WERI-Rb-1 (cell line): ENCODE results near the gene ZNF672.

Experiments used
- DNase-seq: peaks from one replicate; pipeline ENCODE4 v3.0.0-alpha.2; 2020
- H3K27ac ChIP-seq: fragments of 250-450 bp; sonication (Bioruptor Pico); 2 replicates; pipeline ENCODE4 v1.5.1; 2020; ENCODE audit warnings: mild to moderate bottlenecking, moderate library complexity
- H3K27me3 ChIP-seq: fragments of 250-450 bp; sonication (Bioruptor Pico); 2 replicates; pipeline ENCODE4 v1.5.1; 2021; ENCODE audit warnings: mild to moderate bottlenecking, low read depth, moderate library complexity; ENCODE audit not compliant: insufficient read depth, severe bottlenecking
- H3K36me3 ChIP-seq: fragments of 250-450 bp; sonication (Bioruptor Pico); 2 replicates; pipeline ENCODE4 v1.5.1; 2020; ENCODE audit warnings: mild to moderate bottlenecking, moderate library complexity
- H3K4me3 ChIP-seq: 2 replicates; pipeline ENCODE4 v1.5.1; 2011; ENCODE audit warnings: low read depth, mild to moderate bottlenecking, control low read depth, low read length
- H3K9me3 ChIP-seq: fragments of 250-450 bp; sonication (Bioruptor Pico); 2 replicates; pipeline ENCODE4 v1.5.1; 2021; ENCODE audit warnings: mild to moderate bottlenecking, moderate library complexity; ENCODE audit not compliant: severe bottlenecking
- TF ChIP-seq, protein P1 (sequence below): IDR thresholded peaks from 2 replicates; pipeline ENCODE4 v1.5.1; 2011; ENCODE audit warnings: low read depth, mild to moderate bottlenecking, control low read depth, inconsistent platforms, low read length

The ZNF672 gene

GRCh38 chr1:248860007-248860406 is 22.0 kb downstream of the ZNF672 start:
- no peak overlapping the region for H3K4me3 ChIP-seq
- DNase-seq: no peak
- no peak overlapping the region for H3K27ac ChIP-seq
- no peaks in the 10 kb centered on the region for H3K9me3 ChIP-seq
- TF ChIP-seq, protein P1, sequence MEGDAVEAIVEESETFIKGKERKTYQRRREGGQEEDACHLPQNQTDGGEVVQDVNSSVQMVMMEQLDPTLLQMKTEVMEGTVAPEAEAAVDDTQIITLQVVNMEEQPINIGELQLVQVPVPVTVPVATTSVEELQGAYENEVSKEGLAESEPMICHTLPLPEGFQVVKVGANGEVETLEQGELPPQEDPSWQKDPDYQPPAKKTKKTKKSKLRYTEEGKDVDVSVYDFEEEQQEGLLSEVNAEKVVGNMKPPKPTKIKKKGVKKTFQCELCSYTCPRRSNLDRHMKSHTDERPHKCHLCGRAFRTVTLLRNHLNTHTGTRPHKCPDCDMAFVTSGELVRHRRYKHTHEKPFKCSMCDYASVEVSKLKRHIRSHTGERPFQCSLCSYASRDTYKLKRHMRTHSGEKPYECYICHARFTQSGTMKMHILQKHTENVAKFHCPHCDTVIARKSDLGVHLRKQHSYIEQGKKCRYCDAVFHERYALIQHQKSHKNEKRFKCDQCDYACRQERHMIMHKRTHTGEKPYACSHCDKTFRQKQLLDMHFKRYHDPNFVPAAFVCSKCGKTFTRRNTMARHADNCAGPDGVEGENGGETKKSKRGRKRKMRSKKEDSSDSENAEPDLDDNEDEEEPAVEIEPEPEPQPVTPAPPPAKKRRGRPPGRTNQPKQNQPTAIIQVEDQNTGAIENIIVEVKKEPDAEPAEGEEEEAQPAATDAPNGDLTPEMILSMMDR: no peak
- no peaks in the 10 kb centered on the region for H3K27me3 ChIP-seq
- H3K36me3 ChIP-seq: peaks cover 11% of the 10 kb centered on the region

- H3K27ac ChIP-seq: no peak overlapping the region
- H3K4me3 ChIP-seq: no peak overlapping the region
- DNase-seq: no peak
- H3K27me3 ChIP-seq: no peaks in the 10 kb centered on the region
- H3K9me3 ChIP-seq: no peaks in the 10 kb centered on the region
- no peaks in the 10 kb centered on the region; the same call in 1 of the 2 replicates for H3K36me3 ChIP-seq
- TF ChIP-seq, protein P1: no peak
Observed at GRCh38 chr1:248861616-248862015, 23.6 kb downstream of the ZNF672 start.

- no peaks in the 10 kb centered on the region for H3K36me3 ChIP-seq
- no peaks in the 10 kb centered on the region for H3K27me3 ChIP-seq
- DNase-seq: no peak
- H3K9me3 ChIP-seq: no peaks in the 10 kb centered on the region
- H3K27ac ChIP-seq: 0 out of 2 replicates have a peak overlapping the region, but pooled peaks have one; percentile 51
- TF ChIP-seq, protein P1: no peak
- peak overlapping the region; percentile 62 for H3K4me3 ChIP-seq
Observed at GRCh38 chr1:248862695-248862997, 24.6 kb downstream of the ZNF672 start.

DNA sequence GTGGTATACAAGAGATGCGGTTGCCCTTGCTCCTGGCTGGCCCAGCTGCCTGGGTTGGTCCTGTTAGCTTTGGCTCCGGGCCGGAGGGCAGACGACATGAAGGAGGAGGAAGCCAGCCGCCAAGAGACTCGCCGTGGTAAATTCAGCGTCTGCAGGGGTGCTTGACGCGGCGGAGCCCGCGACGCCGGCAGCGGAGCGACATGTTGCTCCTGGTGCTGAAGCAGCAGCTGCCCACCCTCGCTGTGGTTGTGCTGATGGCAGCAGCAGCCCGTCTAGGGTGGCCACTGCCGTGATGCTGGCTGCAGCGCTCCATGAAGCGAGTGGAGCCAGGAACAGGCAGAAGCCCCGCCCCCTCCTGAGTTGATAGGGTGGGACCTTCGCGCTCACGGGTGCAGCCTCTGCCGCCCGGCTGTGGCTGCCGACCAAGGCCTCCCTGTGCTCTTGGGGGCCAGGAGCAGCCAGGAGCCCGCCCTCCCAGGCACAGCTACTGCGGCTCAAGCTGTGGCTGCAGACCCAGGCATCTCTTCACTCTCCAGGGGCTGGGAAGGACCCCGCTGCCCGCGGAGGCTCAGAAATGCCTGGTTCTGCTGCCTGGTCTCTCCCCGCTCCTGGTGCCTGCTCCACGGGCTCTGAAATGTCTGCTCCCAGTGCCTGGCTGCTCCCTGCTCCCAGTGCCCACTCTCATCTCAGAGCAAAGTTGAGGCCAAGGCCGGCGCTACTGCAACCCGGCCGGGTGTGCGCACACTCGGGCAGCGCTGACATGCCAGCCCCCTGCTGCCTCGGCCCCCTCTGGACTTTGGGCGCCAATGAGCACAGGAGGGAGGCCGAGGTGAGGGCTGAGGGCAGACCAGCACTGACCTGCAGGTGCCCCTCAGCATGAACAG is 25.2 kb downstream of the ZNF672 start:
- TF ChIP-seq, protein P1: no peak
- peak; percentile 96 for DNase-seq

DNA sequence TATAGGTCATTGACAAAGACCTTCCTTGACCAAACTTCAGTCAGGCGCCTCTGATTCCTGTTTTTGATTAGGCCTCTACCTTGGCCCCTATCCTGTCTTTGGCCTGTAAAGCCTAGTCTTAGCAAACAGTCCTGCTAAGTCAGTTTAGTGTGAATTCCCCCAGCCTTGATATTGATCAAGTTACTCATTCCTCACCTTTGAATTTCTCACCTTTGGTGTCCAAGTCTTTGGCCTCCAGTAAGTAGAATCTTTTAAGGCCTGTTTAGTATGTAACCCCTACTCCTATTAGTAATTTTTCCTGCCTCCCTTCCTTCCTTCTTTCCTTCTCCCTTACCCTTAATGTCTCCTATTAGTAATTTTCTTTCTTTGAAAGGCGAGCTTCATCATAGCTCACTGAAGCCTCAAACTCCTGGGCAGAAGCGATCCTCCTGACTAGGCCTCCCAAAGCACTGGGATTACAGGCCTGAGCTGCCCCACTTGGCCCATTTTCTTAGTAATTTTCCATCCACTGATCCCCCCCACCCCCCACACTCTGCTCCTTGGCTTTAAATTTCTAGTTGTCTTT is 33.9 kb downstream of the ZNF672 start:
- H3K9me3 ChIP-seq: no peaks in the 10 kb centered on the region
- TF ChIP-seq, protein P1: no peak
- no peaks in the 10 kb centered on the region for H3K27me3 ChIP-seq
- H3K27ac ChIP-seq: peak overlapping the region; percentile 87
- no peaks in the 10 kb centered on the region for H3K36me3 ChIP-seq
- DNase-seq: peak; percentile 23
- peak overlapping the region; percentile 78 for H3K4me3 ChIP-seq

More for the DNA sequence above, 25.2 kb downstream of the ZNF672 start:
- Histone ChIP-seq H3K4me3 (peak overlapping the region; percentile 62), H3K27me3 (no peaks in the 10 kb centered on the region), H3K27ac (peak overlapping the region; percentile 51), H3K36me3 (no peaks in the 10 kb centered on the region), H3K9me3 (no peaks in the 10 kb centered on the region)
